Spleen (tissue), 7 donors: ENCODE data around the gene KCNMB4.

Source experiments
- POLR2A ChIP-seq, 3 donors: fragments of 450-650 bp; IDR thresholded peaks; one replicate each; pipeline ENCODE4 v1.5.1; 2017; ENCODE audit warnings: antibody characterized with exemption in 3 of 3, mild to moderate bottlenecking in 1 of 3
- TF ChIP-seq, protein P1 (sequence below), 11 experiments: fragments of 200-600 bp in 7 of 11; fragments of 450-650 bp in 4 of 11; sonication (generic) in 4 of 11; IDR thresholded peaks in 8 of 11; conservative IDR thresholded peaks in 3 of 11; 1 replicate in 7 of 11; 2 replicates in 4 of 11; pipeline versions ENCODE4 v1.4.0 to v1.8.0; 2016 to 2021; ENCODE audit warnings: antibody characterized with exemption in 11 of 11, inconsistent platforms in 4 of 11, mild to moderate bottlenecking in 1 of 11
- donor health status: DM: no; HTN: no; CAD: no; lungs with moderate emphysema.
- donor health status: DM: no; HTN: no; CAD: no.
- donor health status: DM: no; HTN: no; CAD: no.

DNA sequence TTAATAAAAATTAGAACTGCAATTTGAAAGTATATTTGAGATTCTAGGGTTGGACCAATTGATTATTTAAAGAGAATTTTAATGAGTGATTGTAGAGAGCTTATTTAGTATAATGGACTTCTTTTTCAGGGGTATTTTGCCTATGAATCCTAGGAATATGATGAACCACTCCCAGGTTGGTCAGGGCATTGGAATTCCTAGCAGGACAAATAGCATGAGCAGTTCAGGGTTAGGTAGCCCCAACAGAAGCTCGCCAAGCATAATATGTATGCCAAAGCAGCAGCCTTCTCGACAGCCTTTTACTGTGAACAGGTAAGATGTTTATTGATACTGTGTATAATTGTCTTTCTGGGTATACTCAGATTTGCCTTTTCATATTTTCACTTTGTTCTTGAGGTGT is 35.9 kb upstream of the KCNMB4 start:
- TF ChIP-seq, protein P1, sequence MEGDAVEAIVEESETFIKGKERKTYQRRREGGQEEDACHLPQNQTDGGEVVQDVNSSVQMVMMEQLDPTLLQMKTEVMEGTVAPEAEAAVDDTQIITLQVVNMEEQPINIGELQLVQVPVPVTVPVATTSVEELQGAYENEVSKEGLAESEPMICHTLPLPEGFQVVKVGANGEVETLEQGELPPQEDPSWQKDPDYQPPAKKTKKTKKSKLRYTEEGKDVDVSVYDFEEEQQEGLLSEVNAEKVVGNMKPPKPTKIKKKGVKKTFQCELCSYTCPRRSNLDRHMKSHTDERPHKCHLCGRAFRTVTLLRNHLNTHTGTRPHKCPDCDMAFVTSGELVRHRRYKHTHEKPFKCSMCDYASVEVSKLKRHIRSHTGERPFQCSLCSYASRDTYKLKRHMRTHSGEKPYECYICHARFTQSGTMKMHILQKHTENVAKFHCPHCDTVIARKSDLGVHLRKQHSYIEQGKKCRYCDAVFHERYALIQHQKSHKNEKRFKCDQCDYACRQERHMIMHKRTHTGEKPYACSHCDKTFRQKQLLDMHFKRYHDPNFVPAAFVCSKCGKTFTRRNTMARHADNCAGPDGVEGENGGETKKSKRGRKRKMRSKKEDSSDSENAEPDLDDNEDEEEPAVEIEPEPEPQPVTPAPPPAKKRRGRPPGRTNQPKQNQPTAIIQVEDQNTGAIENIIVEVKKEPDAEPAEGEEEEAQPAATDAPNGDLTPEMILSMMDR (IDR thresholded peaks at IDR 0.05 in 8 of 11, conservative IDR thresholded peaks at IDR 0.05 in 3 of 11) = no peak
- no peak for TF ChIP-seq POLR2A (IDR thresholded peaks at IDR 0.05)
